ENCODE results near the gene NTNG2.

The NTNG2 gene

DNA sequence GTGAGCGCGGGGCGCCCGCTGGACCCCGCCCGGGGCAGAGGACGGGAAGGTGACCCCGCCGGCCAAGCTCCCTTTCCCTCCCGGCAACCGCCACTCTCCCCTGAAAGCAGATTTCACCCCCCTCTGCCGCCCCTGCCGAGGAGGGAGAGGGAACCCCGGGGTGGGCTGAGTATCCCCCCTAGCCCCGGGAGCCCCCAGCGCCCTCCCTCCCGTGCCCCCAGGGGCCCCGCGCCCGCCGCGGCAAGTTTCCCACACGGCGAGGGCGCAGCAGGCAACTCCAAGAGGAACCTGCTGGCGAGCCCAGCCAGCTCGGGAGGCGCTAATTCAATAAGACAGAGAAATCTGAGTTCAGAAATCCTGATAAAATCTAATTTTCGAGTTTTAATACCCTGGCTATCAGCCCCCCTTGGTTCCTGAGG lies 1.6 kb downstream of the NTNG2 start (continued):
- TF ChIP-seq SCRT1 (tag by site-specific recombination; IDR thresholded peaks at IDR 0.05; ENCODE audit: borderline replicate concordance) (no peak), ZNF621 (tag by site-specific recombination; IDR thresholded peaks at IDR 0.05) (no peak), REPIN1 (tag by site-specific recombination; IDR thresholded peaks at IDR 0.05; ENCODE audit: low read depth) (no peak), YY1 (tag by site-specific recombination; IDR thresholded peaks at IDR 0.05) (no peak), YY2 (tag by site-specific recombination; IDR thresholded peaks at IDR 0.05) (no peak), ZNF837 (tag by site-specific recombination; IDR thresholded peaks at IDR 0.05) (no peak), ZEB2 (tag by site-specific recombination; IDR thresholded peaks at IDR 0.05) (no peak), GLI2 (tag by site-specific recombination; IDR thresholded peaks at IDR 0.05; ENCODE audit: borderline replicate concordance, low read depth) (no peak), ZNF658 (tag by site-specific recombination; IDR thresholded peaks at IDR 0.05) (no peak), MZF1 (tag by site-specific recombination; IDR thresholded peaks at IDR 0.05; ENCODE audit: borderline replicate concordance) (no peak), ZBTB8A (tag by site-specific recombination; IDR thresholded peaks at IDR 0.05) (peak; percentile 46; the same call in 1 of the 2 replicates), ZNF501 (tag by site-specific recombination; IDR thresholded peaks at IDR 0.05) (no peak), ZNF112 (tag by site-specific recombination; IDR thresholded peaks at IDR 0.05) (no peak), ZNF48 (tag by site-specific recombination; IDR thresholded peaks at IDR 0.05) (no peak), ZNF266 (tag by site-specific recombination; IDR thresholded peaks at IDR 0.05; ENCODE audit: low read depth) (no peak), ZNF768 (tag by site-specific recombination; IDR thresholded peaks at IDR 0.05) (no peak), ZNF132 (tag by site-specific recombination; IDR thresholded peaks at IDR 0.05; ENCODE audit: borderline replicate concordance) (no peak), HOXC10 (CRISPR knock-in tag; IDR thresholded peaks at IDR 0.05) (no peak), ZNF558 (tag by site-specific recombination; IDR thresholded peaks at IDR 0.05) (no peak), KLF9 (tag by site-specific recombination; IDR thresholded peaks at IDR 0.05; ENCODE audit: low read depth) (no peak), ZNF23 (tag by site-specific recombination; IDR thresholded peaks at IDR 0.05; ENCODE audit: borderline replicate concordance) (no peak), ZNF529 (tag by site-specific recombination; IDR thresholded peaks at IDR 0.05; ENCODE audit: insufficient replicate concordance) (no peak), ZNF214 (tag by site-specific recombination; IDR thresholded peaks at IDR 0.05; ENCODE audit: borderline replicate concordance) (no peak), ZSCAN23 (tag by site-specific recombination; IDR thresholded peaks at IDR 0.05) (no peak), ZNF510 (tag by site-specific recombination; IDR thresholded peaks at IDR 0.05; ENCODE audit: insufficient replicate concordance) (no peak), KLF8 (tag by site-specific recombination; IDR thresholded peaks at IDR 0.05) (no peak), ZNF202 (tag by site-specific recombination; IDR thresholded peaks at IDR 0.05; ENCODE audit: borderline replicate concordance) (no peak), ZNF654 (tag by site-specific recombination; IDR thresholded peaks at IDR 0.05; ENCODE audit: low read depth) (no peak), ZNF248 (tag by site-specific recombination; IDR thresholded peaks at IDR 0.05) (no peak), MYNN (tag by site-specific recombination; IDR thresholded peaks at IDR 0.05; ENCODE audit: borderline replicate concordance) (no peak), ZNF677 (tag by site-specific recombination; IDR thresholded peaks at IDR 0.05) (no peak), ZNF184 (tag by site-specific recombination; IDR thresholded peaks at IDR 0.05) (no peak)
- TF ChIP-seq, protein P1, sequence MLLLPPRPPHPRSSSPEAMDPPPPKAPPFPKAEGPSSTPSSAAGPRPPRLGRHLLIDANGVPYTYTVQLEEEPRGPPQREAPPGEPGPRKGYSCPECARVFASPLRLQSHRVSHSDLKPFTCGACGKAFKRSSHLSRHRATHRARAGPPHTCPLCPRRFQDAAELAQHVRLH (tag by site-specific recombination; IDR thresholded peaks at IDR 0.05): no peak
- TF ChIP-seq, protein P2, sequence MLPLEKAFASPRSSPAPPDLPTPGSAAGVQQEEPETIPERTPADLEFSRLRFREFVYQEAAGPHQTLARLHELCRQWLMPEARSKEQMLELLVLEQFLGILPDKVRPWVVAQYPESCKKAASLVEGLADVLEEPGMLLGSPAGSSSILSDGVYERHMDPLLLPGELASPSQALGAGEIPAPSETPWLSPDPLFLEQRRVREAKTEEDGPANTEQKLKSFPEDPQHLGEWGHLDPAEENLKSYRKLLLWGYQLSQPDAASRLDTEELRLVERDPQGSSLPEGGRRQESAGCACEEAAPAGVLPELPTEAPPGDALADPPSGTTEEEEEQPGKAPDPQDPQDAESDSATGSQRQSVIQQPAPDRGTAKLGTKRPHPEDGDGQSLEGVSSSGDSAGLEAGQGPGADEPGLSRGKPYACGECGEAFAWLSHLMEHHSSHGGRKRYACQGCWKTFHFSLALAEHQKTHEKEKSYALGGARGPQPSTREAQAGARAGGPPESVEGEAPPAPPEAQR (tag by site-specific recombination; IDR thresholded peaks at IDR 0.05): no peak
- TF ChIP-seq, protein P3, sequence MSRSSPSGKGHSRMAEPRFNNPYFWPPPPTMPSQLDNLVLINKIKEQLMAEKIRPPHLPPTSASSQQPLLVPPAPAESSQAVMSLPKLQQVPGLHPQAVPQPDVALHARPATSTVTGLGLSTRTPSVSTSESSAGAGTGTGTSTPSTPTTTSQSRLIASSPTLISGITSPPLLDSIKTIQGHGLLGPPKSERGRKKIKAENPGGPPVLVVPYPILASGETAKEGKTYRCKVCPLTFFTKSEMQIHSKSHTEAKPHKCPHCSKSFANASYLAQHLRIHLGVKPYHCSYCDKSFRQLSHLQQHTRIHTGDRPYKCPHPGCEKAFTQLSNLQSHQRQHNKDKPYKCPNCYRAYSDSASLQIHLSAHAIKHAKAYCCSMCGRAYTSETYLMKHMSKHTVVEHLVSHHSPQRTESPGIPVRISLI (tag by site-specific recombination; IDR thresholded peaks at IDR 0.05): no peak
- TF ChIP-seq, protein P4, sequence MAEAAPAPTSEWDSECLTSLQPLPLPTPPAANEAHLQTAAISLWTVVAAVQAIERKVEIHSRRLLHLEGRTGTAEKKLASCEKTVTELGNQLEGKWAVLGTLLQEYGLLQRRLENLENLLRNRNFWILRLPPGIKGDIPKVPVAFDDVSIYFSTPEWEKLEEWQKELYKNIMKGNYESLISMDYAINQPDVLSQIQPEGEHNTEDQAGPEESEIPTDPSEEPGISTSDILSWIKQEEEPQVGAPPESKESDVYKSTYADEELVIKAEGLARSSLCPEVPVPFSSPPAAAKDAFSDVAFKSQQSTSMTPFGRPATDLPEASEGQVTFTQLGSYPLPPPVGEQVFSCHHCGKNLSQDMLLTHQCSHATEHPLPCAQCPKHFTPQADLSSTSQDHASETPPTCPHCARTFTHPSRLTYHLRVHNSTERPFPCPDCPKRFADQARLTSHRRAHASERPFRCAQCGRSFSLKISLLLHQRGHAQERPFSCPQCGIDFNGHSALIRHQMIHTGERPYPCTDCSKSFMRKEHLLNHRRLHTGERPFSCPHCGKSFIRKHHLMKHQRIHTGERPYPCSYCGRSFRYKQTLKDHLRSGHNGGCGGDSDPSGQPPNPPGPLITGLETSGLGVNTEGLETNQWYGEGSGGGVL (tag by site-specific recombination; IDR thresholded peaks at IDR 0.05): peak; percentile 95
- TF ChIP-seq, protein P5, sequence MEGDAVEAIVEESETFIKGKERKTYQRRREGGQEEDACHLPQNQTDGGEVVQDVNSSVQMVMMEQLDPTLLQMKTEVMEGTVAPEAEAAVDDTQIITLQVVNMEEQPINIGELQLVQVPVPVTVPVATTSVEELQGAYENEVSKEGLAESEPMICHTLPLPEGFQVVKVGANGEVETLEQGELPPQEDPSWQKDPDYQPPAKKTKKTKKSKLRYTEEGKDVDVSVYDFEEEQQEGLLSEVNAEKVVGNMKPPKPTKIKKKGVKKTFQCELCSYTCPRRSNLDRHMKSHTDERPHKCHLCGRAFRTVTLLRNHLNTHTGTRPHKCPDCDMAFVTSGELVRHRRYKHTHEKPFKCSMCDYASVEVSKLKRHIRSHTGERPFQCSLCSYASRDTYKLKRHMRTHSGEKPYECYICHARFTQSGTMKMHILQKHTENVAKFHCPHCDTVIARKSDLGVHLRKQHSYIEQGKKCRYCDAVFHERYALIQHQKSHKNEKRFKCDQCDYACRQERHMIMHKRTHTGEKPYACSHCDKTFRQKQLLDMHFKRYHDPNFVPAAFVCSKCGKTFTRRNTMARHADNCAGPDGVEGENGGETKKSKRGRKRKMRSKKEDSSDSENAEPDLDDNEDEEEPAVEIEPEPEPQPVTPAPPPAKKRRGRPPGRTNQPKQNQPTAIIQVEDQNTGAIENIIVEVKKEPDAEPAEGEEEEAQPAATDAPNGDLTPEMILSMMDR (tag by site-specific recombination; IDR thresholded peaks at IDR 0.05): no peak
